ENCODE data around the gene MYOZ2.
"Not testable (repeated sequence)": the region's sequence is repeated elsewhere in the genome, so short reads cannot be mapped to it uniquely, and the experiment has no call there.

The MYOZ2 gene

GRCh38 chr4:119130365-119131065 lies 5.1 kb upstream of the MYOZ2 start:
- no peak for DNase-seq

- DNase-seq: no peak
These were observed 4.5 kb upstream of the MYOZ2 start for GRCh38 chr4:119131164-119131563.

GRCh38 chr4:119132306-119132705 lies 3.3 kb upstream of the MYOZ2 start:
- no peak for DNase-seq

GRCh38 chr4:119136546-119136945 lies 914 bp downstream of the MYOZ2 start:
- DNase-seq: no peak

GRCh38 chr4:119138046-119138445 lies 2.4 kb downstream of the MYOZ2 start:
- no peak for DNase-seq

- DNase-seq: no peak
These were observed 3.7 kb downstream of the MYOZ2 start for GRCh38 chr4:119139311-119139710.

GRCh38 chr4:119139822-119140252 lies 4.2 kb downstream of the MYOZ2 start:
- DNase-seq: no peak

GRCh38 chr4:119141283-119141682 lies 5.7 kb downstream of the MYOZ2 start:
- not testable (repeated sequence) for DNase-seq

GRCh38 chr4:119142833-119143232 lies 7.2 kb downstream of the MYOZ2 start:
- no peak for DNase-seq

GRCh38 chr4:119143341-119143740 lies 7.7 kb downstream of the MYOZ2 start:
- not testable (repeated sequence) for DNase-seq

GRCh38 chr4:119149110-119149509 lies 13.5 kb downstream of the MYOZ2 start:
- DNase-seq: no peak

GRCh38 chr4:119151161-119151560 lies 15.5 kb downstream of the MYOZ2 start:
- DNase-seq: no peak

- DNase-seq: no peak
These were observed 17.1 kb downstream of the MYOZ2 start for GRCh38 chr4:119152741-119153140.

GRCh38 chr4:119162174-119162573 lies 26.5 kb downstream of the MYOZ2 start:
- no peak for DNase-seq

GRCh38 chr4:119165767-119166166 lies 30.1 kb downstream of the MYOZ2 start:
- DNase-seq: no peak

- DNase-seq: no peak
These were observed 34.6 kb downstream of the MYOZ2 start for GRCh38 chr4:119170195-119170594.

GRCh38 chr4:119172223-119172622 lies 36.6 kb downstream of the MYOZ2 start:
- DNase-seq: no peak

- DNase-seq: not testable (repeated sequence)
These were observed 38.2 kb downstream of the MYOZ2 start for GRCh38 chr4:119173729-119174361.

- DNase-seq: no peak
These were observed 43.4 kb downstream of the MYOZ2 start for GRCh38 chr4:119179011-119179410.

GRCh38 chr4:119184128-119184527 lies 48.5 kb downstream of the MYOZ2 start:
- DNase-seq: no peak

GRCh38 chr4:119189638-119190037 lies 54.0 kb downstream of the MYOZ2 start:
- DNase-seq: no peak

- no peak for DNase-seq
These were observed 54.7 kb downstream of the MYOZ2 start for GRCh38 chr4:119190354-119190753.

- DNase-seq: no peak
These were observed 55.9 kb downstream of the MYOZ2 start for GRCh38 chr4:119191505-119191904.

- no peak for DNase-seq
These were observed 62.2 kb downstream of the MYOZ2 start for GRCh38 chr4:119197772-119198212.

GRCh38 chr4:119204916-119205315 lies 69.3 kb downstream of the MYOZ2 start:
- DNase-seq: no peak

Data from stimulated activated CD8-positive, alpha-beta memory T cell treated with anti-CD3 and anti-CD28 coated beads, Interleukin-4, amount 100 ng/mL, for 48 hours (primary cell).